HEK293 (cell line): Measurements from ENCODE around the gene LOXL1.
A peak's percentile ranks its signal among the peaks of the same experiment; 100 is the strongest.

Source experiments
- CTCF ChIA-PET: fragments of 350-600 bp; formaldehyde crosslinking; extraction: SDS; loops from one replicate; lab custom pipeline; 2021; ENCODE audit warnings: antibody characterized with exemption; lab: Yijun Ruan, JAX
- POLR2A ChIA-PET: fragments of 300-600 bp; formaldehyde crosslinking; extraction: SDS; loops from one replicate; lab custom pipeline; 2020; ENCODE audit warnings: antibody characterized with exemption, inconsistent platforms; lab: Yijun Ruan, JAX
- H3K27ac ChIP-seq: fragments of 200-500 bp; sonication (Bioruptor generic); 2 replicates; pipeline ENCODE4 v1.5.1; 2014; ENCODE audit warnings: low read depth, low read length, control low read depth, inconsistent platforms; ENCODE audit errors: extremely low read depth
- H3K36me3 ChIP-seq, 2 experiments: fragments of 200-500 bp in 1 of 2; sonication (Bioruptor generic) in 1 of 2; 1 replicate in 1 of 2; 2 replicates in 1 of 2; pipeline ENCODE4 v1.5.1; 2014 to 2017; ENCODE audit warnings: inconsistent platforms in 2 of 2, low read length in 2 of 2; ENCODE audit not compliant: control insufficient read depth in 2 of 2, insufficient read depth in 1 of 2
- H3K4me1 ChIP-seq: fragments of 200-500 bp; sonication (Bioruptor generic); 2 replicates; pipeline ENCODE4 v1.5.1; 2014; ENCODE audit warnings: mild to moderate bottlenecking, low read length, inconsistent platforms; ENCODE audit not compliant: control insufficient read depth, insufficient read depth
- H3K4me3 ChIP-seq: 2 replicates; pipeline ENCODE4 v1.5.1; 2011; ENCODE audit warnings: low read depth, mild to moderate bottlenecking, control low read depth, low read length, moderate library complexity
- H3K9me3 ChIP-seq: fragments of 200-500 bp; sonication (Bioruptor generic); 2 replicates; pipeline ENCODE4 v1.5.1; 2014; ENCODE audit warnings: low read depth, low read length, inconsistent platforms; ENCODE audit not compliant: control insufficient read depth, insufficient read depth
- BCL11A ChIP-seq: fragments of 450-650 bp; formaldehyde crosslinking; IDR thresholded peaks from 2 replicates; pipeline ENCODE4 v1.5.1; 2016; ENCODE audit warnings: low read depth, missing biosample characterization, missing genetic modification characterization
- GLI4 ChIP-seq: fragments of 450-650 bp; formaldehyde crosslinking; IDR thresholded peaks from 2 replicates; pipeline ENCODE4 v1.5.1; 2016; ENCODE audit warnings: missing biosample characterization, missing genetic modification characterization
- GLIS1 ChIP-seq: fragments of 450-650 bp; formaldehyde crosslinking; IDR thresholded peaks from 2 replicates; pipeline ENCODE4 v1.5.1; 2016; ENCODE audit warnings: missing biosample characterization, missing genetic modification characterization
- REPIN1 ChIP-seq: fragments of 450-650 bp; formaldehyde crosslinking; IDR thresholded peaks from 2 replicates; pipeline ENCODE4 v1.5.1; 2017; ENCODE audit warnings: missing biosample characterization, missing genetic modification characterization, low read depth
- ZFHX2 ChIP-seq: fragments of 450-650 bp; formaldehyde crosslinking; conservative IDR thresholded peaks from 2 replicates; pipeline ENCODE4 v1.5.1; 2016; ENCODE audit warnings: missing biosample characterization, missing genetic modification characterization
- ZIC2 ChIP-seq: fragments of 450-650 bp; formaldehyde crosslinking; IDR thresholded peaks from 2 replicates; pipeline ENCODE4 v1.5.1; 2016; ENCODE audit warnings: missing biosample characterization, missing genetic modification characterization
- ZNF202 ChIP-seq: fragments of 450-650 bp; formaldehyde crosslinking; IDR thresholded peaks from 2 replicates; pipeline ENCODE4 v1.5.1; 2016; ENCODE audit warnings: missing biosample characterization, missing genetic modification characterization, borderline replicate concordance
- ZNF366 ChIP-seq: fragments of 450-650 bp; formaldehyde crosslinking; conservative IDR thresholded peaks from 2 replicates; pipeline ENCODE4 v1.5.1; 2016; ENCODE audit warnings: missing biosample characterization, missing genetic modification characterization
- ZNF560 ChIP-seq: fragments of 450-650 bp; formaldehyde crosslinking; IDR thresholded peaks from 2 replicates; pipeline ENCODE4 v1.5.1; 2017; ENCODE audit warnings: missing biosample characterization, missing genetic modification characterization, borderline replicate concordance
- ZNF600 ChIP-seq: fragments of 450-650 bp; formaldehyde crosslinking; IDR thresholded peaks from 2 replicates; pipeline ENCODE4 v1.5.1; 2016; ENCODE audit warnings: missing biosample characterization, missing genetic modification characterization
- ZNF747 ChIP-seq: fragments of 450-650 bp; formaldehyde crosslinking; IDR thresholded peaks from 2 replicates; pipeline ENCODE4 v1.5.1; 2016; ENCODE audit warnings: missing biosample characterization, missing genetic modification characterization
- ZNF837 ChIP-seq: fragments of 450-650 bp; formaldehyde crosslinking; IDR thresholded peaks from 2 replicates; pipeline ENCODE4 v1.5.1; 2016; ENCODE audit warnings: missing biosample characterization, missing genetic modification characterization
- TF ChIP-seq, protein P1 (sequence below): fragments of 450-650 bp; formaldehyde crosslinking; IDR thresholded peaks from 2 replicates; pipeline ENCODE4; 2016; ENCODE audit warnings: missing biosample characterization, missing genetic modification characterization
- TF ChIP-seq, protein P2 (sequence below): fragments of 450-650 bp; formaldehyde crosslinking; IDR thresholded peaks from 2 replicates; pipeline ENCODE4 v1.5.1; 2016; ENCODE audit warnings: missing biosample characterization, missing genetic modification characterization
- TF ChIP-seq, protein P3 (sequence below): fragments of 450-650 bp; formaldehyde crosslinking; IDR thresholded peaks from 2 replicates; pipeline ENCODE4 v1.5.1; 2016; ENCODE audit warnings: missing biosample characterization, missing genetic modification characterization

LOXL1 gene

DNA sequence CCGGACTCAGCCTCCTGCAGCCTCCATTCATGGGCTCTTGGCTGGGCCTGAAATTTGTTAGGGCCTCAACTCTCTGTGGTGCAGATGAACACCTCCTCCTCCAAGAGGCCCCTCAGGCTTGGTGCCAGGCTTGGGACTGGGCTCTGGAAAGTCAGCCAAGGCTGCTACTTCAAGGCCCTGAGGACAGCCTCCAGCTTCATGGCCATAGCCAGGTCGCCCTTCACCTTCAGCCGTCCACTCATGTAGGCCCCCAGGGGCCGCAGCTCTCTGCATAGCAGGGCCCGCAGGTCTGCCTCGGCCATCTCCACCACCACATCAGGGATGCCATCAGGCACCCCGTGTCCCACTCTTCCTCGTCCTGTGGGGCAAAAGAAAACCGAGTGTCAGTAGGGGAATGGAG lies 57.5 kb downstream of the LOXL1 start:
- Histone ChIP-seq H3K4me3 (no peak overlapping the region), H3K36me3 (peaks cover 0 to 16% of the 10 kb centered on the region in 2 experiments; a peak in 1 of 3 replicates), H3K4me1 (peaks cover 12% of the 10 kb centered on the region), H3K9me3 (no peaks in the 10 kb centered on the region), H3K27ac (no peak overlapping the region)
- CTCF ChIA-PET, result interaction anchor here (0.5 to 2.6 kb wide), 10 partner anchors 8 to 414 kb away, joined by 3 to 20 read pairs (median 4); partner anchors contain the start of genes PML and STOML1
- TF ChIP-seq REPIN1 (tag by site-specific recombination) (no peak), ZNF202 (tag by site-specific recombination) (no peak), ZNF747 (tag by site-specific recombination) (no peak), ZNF837 (no peak)
- POLR2A ChIA-PET, result interaction anchor here (0.8 to 1.5 kb wide), 3 partner anchors 10 to 213 kb away, joined by 3 to 21 read pairs (median 4); partner anchors contain the start of gene PML

DNA sequence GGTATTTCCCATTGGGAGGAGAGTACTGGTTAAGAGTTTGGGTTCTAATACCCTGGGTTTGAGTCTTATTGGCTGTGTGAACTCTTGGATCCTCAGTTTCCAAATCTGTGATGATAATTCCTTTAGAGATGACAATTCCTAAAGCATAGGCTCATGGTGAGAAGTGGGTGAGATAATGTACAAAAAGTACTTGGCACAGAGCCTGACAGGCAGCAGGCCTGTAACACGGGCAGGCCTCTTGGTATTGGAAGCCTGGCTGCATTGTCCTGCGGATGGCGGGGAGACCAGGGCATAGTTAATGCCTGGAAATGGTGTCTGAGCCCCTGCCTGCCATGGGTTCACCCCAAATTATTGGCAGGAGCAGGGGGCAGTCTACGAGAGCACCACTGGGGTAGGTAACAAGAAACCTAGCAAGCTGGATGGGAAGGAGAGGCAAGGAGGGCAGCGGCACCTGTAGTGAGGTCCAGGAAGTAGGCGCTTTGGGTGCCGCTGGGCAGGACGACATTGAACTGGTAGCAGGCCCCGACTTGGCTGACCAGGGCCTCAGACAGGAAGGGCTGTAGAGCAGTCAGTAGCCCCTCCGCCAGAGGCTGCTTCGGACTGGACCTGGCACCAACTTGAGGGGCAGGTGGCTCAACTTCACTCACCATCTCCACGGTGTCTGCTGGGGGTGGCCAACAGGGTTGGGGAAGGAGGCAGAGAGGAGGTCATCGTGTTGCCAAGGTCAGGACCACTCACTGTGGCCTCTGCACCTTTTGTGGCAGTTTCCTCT lies 58.1 kb downstream of the LOXL1 start:
- no peak for TF ChIP-seq BCL11A (tag by site-specific recombination)
- no peak for TF ChIP-seq ZNF837
- TF ChIP-seq, protein P1, sequence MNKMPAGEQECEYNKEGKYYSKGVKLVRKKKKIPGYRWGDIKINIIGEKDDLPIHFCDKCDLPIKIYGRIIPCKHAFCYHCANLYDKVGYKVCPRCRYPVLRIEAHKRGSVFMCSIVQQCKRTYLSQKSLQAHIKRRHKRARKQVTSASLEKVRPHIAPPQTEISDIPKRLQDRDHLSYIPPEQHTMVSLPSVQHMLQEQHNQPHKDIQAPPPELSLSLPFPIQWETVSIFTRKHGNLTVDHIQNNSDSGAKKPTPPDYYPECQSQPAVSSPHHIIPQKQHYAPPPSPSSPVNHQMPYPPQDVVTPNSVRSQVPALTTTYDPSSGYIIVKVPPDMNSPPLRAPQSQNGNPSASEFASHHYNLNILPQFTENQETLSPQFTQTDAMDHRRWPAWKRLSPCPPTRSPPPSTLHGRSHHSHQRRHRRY, result no peak
- no peak for TF ChIP-seq ZNF366 (tag by site-specific recombination)
- TF ChIP-seq ZNF560, result no peak
- no peak for TF ChIP-seq ZNF600 (tag by site-specific recombination)
- TF ChIP-seq GLI4, result no peak
- TF ChIP-seq, protein P2, sequence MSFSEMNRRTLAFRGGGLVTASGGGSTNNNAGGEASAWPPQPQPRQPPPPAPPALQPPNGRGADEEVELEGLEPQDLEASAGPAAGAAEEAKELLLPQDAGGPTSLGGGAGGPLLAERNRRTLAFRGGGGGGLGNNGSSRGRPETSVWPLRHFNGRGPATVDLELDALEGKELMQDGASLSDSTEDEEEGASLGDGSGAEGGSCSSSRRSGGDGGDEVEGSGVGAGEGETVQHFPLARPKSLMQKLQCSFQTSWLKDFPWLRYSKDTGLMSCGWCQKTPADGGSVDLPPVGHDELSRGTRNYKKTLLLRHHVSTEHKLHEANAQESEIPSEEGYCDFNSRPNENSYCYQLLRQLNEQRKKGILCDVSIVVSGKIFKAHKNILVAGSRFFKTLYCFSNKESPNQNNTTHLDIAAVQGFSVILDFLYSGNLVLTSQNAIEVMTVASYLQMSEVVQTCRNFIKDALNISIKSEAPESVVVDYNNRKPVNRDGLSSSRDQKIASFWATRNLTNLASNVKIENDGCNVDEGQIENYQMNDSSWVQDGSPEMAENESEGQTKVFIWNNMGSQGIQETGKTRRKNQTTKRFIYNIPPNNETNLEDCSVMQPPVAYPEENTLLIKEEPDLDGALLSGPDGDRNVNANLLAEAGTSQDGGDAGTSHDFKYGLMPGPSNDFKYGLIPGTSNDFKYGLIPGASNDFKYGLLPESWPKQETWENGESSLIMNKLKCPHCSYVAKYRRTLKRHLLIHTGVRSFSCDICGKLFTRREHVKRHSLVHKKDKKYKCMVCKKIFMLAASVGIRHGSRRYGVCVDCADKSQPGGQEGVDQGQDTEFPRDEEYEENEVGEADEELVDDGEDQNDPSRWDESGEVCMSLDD (tag by site-specific recombination), result no peak
- H3K36me3 ChIP-seq, result peaks cover 0 to 16% of the 10 kb centered on the region in 2 experiments; a peak in 1 of 3 replicates
- ChIA-PET POLR2A (no interaction called here), CTCF (interaction anchor here (1.6 kb wide), 1 partner anchor 10 kb away, joined by 6 read pairs; the partner anchor contains the start of gene PML)
- no peaks in the 10 kb centered on the region for H3K9me3 ChIP-seq
- H3K4me1 ChIP-seq, result peaks cover 12% of the 10 kb centered on the region
- no peak overlapping the region for H3K4me3 ChIP-seq
- no peak overlapping the region for H3K27ac ChIP-seq

DNA sequence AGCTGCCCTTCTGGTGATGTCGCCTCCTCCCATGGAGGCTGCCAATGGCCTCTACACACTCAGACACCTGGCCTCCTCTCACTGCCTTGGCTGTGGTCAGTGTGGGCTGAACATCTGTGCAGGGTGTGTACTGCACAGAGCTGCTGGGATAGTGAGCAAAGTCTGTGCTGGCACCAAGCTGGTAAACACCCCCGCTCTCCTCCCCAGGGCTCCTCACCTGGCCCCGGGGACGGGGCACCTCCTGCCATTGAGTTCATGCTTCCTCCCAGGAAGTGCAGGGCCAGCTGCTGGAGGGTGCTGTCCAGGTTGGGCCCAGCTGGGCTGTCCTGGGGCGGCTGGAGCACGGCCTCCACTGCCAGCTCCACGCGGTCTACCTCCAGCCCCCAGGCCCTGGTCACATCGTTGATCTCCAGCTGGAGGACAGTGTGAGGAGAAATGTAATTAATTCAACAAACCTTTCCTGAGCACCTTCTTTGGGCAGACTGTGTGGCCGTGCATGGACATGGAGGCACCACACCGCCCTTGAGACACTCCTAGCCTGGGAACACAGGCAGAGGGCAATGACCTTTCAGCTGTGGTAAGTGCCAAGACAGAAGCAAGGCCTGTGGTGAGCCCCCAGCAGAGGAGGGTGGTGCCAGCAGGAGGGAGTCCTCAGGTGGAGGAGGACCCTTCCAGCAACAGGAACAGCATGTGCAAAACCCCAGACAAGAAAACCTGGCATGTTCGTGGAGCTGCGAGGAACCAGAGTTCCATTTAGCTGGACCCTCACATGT lies 59.0 kb downstream of the LOXL1 start:
- Histone ChIP-seq H3K36me3 (peaks cover 0 to 16% of the 10 kb centered on the region in 2 experiments; a peak in 1 of 3 replicates), H3K9me3 (no peaks in the 10 kb centered on the region), H3K4me1 (peaks cover 12% of the 10 kb centered on the region), H3K27ac (no peak overlapping the region), H3K4me3 (no peak overlapping the region)
- CTCF ChIA-PET, result interaction anchor here (0.5 to 1.1 kb wide), 3 partner anchors 9 to 52 kb away, joined by 3 to 6 read pairs (median 4); partner anchors contain the start of gene PML
- POLR2A ChIA-PET, result interaction anchor here (0.7 kb wide), 1 partner anchor 9 kb away, joined by 4 read pairs; the partner anchor contains the start of gene PML
- TF ChIP-seq, protein P3, sequence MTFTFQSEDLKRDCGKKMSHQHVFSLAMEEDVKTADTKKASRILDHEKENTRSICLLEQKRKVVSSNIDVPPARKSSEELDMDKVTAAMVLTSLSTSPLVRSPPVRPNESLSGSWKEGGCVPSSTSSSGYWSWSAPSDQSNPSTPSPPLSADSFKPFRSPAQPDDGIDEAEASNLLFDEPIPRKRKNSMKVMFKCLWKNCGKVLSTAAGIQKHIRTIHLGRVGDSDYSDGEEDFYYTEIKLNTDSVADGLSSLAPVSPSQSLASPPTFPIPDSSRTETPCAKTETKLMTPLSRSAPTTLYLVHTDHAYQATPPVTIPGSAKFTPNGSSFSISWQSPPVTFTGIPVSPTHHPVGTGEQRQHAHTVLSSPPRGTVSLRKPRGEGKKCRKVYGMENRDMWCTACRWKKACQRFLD (tag by site-specific recombination), result no peak
- TF ChIP-seq ZIC2 (tag by site-specific recombination) (0 out of 2 replicates have a peak, but pooled peaks have one; percentile 38), GLIS1 (tag by site-specific recombination) (peak; percentile 9; the same call in 1 of the 2 replicates), ZFHX2 (tag by site-specific recombination) (peak; percentile 20; the same call in 1 of the 2 replicates)
